ENCODE data around the gene ZNF487. TPM values are rescaled to one million over a fixed set of nuclear protein-coding genes. Genes with fewer than 3 reads are reported as not detected.

Gene ZNF487
- total and polyA plus RNA-seq, 2 of the 13 experiments (the other 11 are each of a cell fraction or from before 2014, with no cell fraction given) = 7.4 to 8.8 TPM

- TF ChIP-seq FOXP4 (CRISPR knock-in tag; IDR thresholded peaks at IDR 0.05) = no peak
- TF ChIP-seq ZBTB7B (CRISPR knock-in tag; IDR thresholded peaks at IDR 0.05) = peak; percentile 49; the same call in 1 of the 2 replicates
- TF ChIP-seq ZBTB25 (CRISPR knock-in tag; IDR thresholded peaks at IDR 0.05) = no peak
- TF ChIP-seq EED (CRISPR knock-in tag; IDR thresholded peaks at IDR 0.05) = peak; percentile 39; the same call in 1 of the 2 replicates
- peak; percentile 23; the same call in 1 of the 2 replicates for TF ChIP-seq HIC2 (CRISPR knock-in tag; IDR thresholded peaks at IDR 0.05; ENCODE audit: low read depth)
- TF ChIP-seq MYNN (CRISPR knock-in tag; IDR thresholded peaks at IDR 0.05; ENCODE audit: low read depth) = no peak; the same call in 1 of the 2 replicates
- peak; percentile 37; the same call in 1 of the 2 replicates for TF ChIP-seq PRDM15 (CRISPR knock-in tag; IDR thresholded peaks at IDR 0.05)
- TF ChIP-seq ZMAT5 (CRISPR knock-in tag; IDR thresholded peaks at IDR 0.05; ENCODE audit: borderline replicate concordance, low read depth) = no peak
- no peak for TF ChIP-seq ZFP82 (CRISPR knock-in tag; IDR thresholded peaks at IDR 0.05; ENCODE audit: borderline replicate concordance)
- no peak for TF ChIP-seq DBP (CRISPR knock-in tag; IDR thresholded peaks at IDR 0.05; ENCODE audit: not compliant biosample characterization)
- peak; percentile 95 for TF ChIP-seq AGO2 (optimal IDR thresholded peaks at IDR 0.05; ENCODE audit: low read depth, low read length)
These were observed 40.6 kb upstream of the ZNF487 start (continued) for GRCh38 chr10:43396061-43396927.

Data from HepG2 (cell line).